Gastrocnemius medialis (tissue), 4 donors: Measurements from ENCODE around the gene BRCC3. TPM values are rescaled to one million over a fixed set of nuclear protein-coding genes. Genes with fewer than 3 reads are reported as not detected.

ENCODE experiments used
- ATAC-seq, 2 donors: fragments of 150-250 bp; one replicate each; pipeline ENCODE4 v1.9.1; 2016
- DNase-seq, 2 donors: peaks; one replicate each; pipeline ENCODE4 v3.0.0-alpha.2; 2019
- H3K27ac ChIP-seq, 4 donors: fragments of 200-600 bp; sonication (generic); 1 replicate in 1 of 4; 2 replicates in 3 of 4; pipeline ENCODE4 v1.5.1; 2016 to 2018; ENCODE audit warnings: mild to moderate bottlenecking in 2 of 4, moderate library complexity in 1 of 4
- H3K27me3 ChIP-seq, 3 donors: fragments of 200-600 bp; sonication (generic) in 2 of 3; 1 replicate in 1 of 3; 2 replicates in 2 of 3; pipeline versions ENCODE4 v1.5.1 to v1.6.0; 2016 to 2019; ENCODE audit warnings: mild to moderate bottlenecking in 1 of 3, moderate library complexity in 1 of 3
- H3K36me3 ChIP-seq, 2 donors: fragments of 200-600 bp; sonication (generic) in 1 of 2; one replicate each; pipeline ENCODE4 v1.5.1; 2017 to 2018
- H3K4me1 ChIP-seq, 2 donors: fragments of 200-600 bp; sonication (generic) in 1 of 2; one replicate each; pipeline ENCODE4 v1.5.1; 2016 to 2017; ENCODE audit warnings: mild to moderate bottlenecking in 2 of 2
- H3K4me3 ChIP-seq, 4 donors: fragments of 200-600 bp; sonication (generic) in 3 of 4; 1 replicate in 1 of 4; 2 replicates in 3 of 4; pipeline ENCODE4 v1.5.1; 2016 to 2019; ENCODE audit warnings: mild to moderate bottlenecking in 2 of 4
- H3K9me3 ChIP-seq, 3 donors: fragments of 200-600 bp; sonication (generic) in 2 of 3; 1 replicate in 1 of 3; 2 replicates in 2 of 3; pipeline ENCODE4 v1.5.1; 2016 to 2019
- CTCF ChIP-seq, 5 experiments: fragments of 450-650 bp in 3 of 5; fragments of 200-600 bp in 2 of 5; sonication (generic) in 2 of 5; IDR thresholded peaks in 4 of 5; conservative IDR thresholded peaks in 1 of 5; 1 replicate in 4 of 5; 2 replicates in 1 of 5; pipeline ENCODE4 v1.5.1; 2016 to 2019; ENCODE audit warnings: antibody characterized with exemption in 5 of 5, mild to moderate bottlenecking in 3 of 5, moderate library complexity in 3 of 5
- POLR2A ChIP-seq, 2 donors: fragments of 450-650 bp; IDR thresholded peaks; one replicate each; pipeline ENCODE4 v1.6.1; 2017; ENCODE audit warnings: antibody characterized with exemption in 2 of 2, mild to moderate bottlenecking in 2 of 2, moderate library complexity in 2 of 2
- in situ Hi-C, 4 donors: fragments of 200-750 bp; cut with MboI; loops; one replicate each; pipeline versions ENCODE4 v1.15.0 to v1.8.0; 2017; ENCODE audit warnings: low sequenced_read_pairs in 4 of 4
- intact Hi-C: fragments of 100-400 bp; cut with DNase I; formaldehyde crosslinking; loops from one replicate; pipeline ENCODE4 v1.15.1; 2023; ENCODE audit warnings: low total_unique reads
- total RNA-seq, 4 donors: library from RNA; depleted of rRNA; stranded (reverse); fragments of >200 nt; gene quantifications; one replicate each; pipeline versions ENCODE4 v1.1.0 to v1.2.3, GENCODE V29; 2016

BRCC3 gene
- total RNA-seq, 4 donors from 2014 or later: 8.8 to 15.9 (median 10.6) TPM

GRCh38 chrX:155169881-155170280 is 98.6 kb downstream of the BRCC3 start:
- no peaks in the 10 kb centered on the region for H3K27me3 ChIP-seq
- intact Hi-C loops (no loop called here), in situ Hi-C loops (no loop called here)
- no peak for ATAC-seq
- no peaks in the 10 kb centered on the region for H3K36me3 ChIP-seq
- no peaks in the 10 kb centered on the region for H3K9me3 ChIP-seq
- no peaks in the 10 kb centered on the region for H3K4me1 ChIP-seq
- no peak for DNase-seq
- no peak for TF ChIP-seq CTCF (IDR thresholded peaks at IDR 0.05 in 4 of 5, conservative IDR thresholded peaks at IDR 0.05 in 1 of 5)
- TF ChIP-seq POLR2A (IDR thresholded peaks at IDR 0.05): no peak
- H3K4me3 ChIP-seq: no peak overlapping the region
- H3K27ac ChIP-seq: no peak overlapping the region

Other genes starting within 250 kb of the BRCC3 start
- gene SMIM9, start 236.8 kb upstream of the BRCC3 start, total RNA-seq: not detected
- gene F8A1, start 185.2 kb upstream of the BRCC3 start, total RNA-seq: 10 to 100 TPM in 2 of 4 donors, 1 to 10 TPM in 2; 5.0 to 20.5 (median 9.9) TPM
- 10 to 100 TPM; 23.3 to 33.7 (median 28.2) TPM for gene F8, start 48.8 kb upstream of the BRCC3 start, total RNA-seq
- 100 to 1,000 TPM; 141 to 267 (median 183) TPM for gene FUNDC2, start 44.7 kb upstream of the BRCC3 start, total RNA-seq
- 10 to 100 TPM; 13.0 to 32.1 (median 26.3) TPM for gene CMC4, start 372 bp upstream of the BRCC3 start, total RNA-seq
- gene MTCP1, start 372 bp upstream of the BRCC3 start, total RNA-seq: 1 to 10 TPM in 1 of 4 donors, under 1 TPM in 2, not detected in 1; 0.31 to 2.2 (median 0.93) TPM
- gene VBP1, start 145.0 kb downstream of the BRCC3 start, total RNA-seq: 10 to 100 TPM; 53.6 to 79.9 (median 72.1) TPM
- gene RAB39B, start 193.0 kb downstream of the BRCC3 start, total RNA-seq: under 1 TPM in 1 of 4 donors, not detected in 3; 0.13 TPM